ENCODE measurements around the gene PRC1. TPM values are rescaled to one million over a fixed set of nuclear protein-coding genes. Genes with fewer than 3 reads are reported as not detected.

Gene PRC1
- total RNA-seq, 1 experiment from 2014 or later = 260 TPM

DNA sequence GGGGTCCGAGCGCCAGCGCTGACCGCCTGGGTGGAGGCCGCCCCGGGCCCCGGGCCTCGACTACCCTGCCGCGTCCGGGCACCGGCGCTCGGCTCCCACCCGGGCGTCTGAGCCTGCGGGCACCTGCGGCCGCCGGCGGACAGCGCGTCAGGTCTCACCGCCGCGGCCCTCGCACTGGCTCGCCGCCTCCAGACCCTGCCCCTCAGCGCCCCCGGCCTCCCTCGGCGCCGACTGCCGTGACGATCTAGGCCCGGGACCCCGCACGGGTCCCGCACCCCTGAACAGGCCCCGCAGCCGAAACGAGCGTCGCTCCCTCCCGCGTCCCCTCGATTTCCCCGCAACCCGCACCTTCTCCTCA is 297 bp downstream of the PRC1 start:
- no peak for DNase-seq
- peaks cover 53% of the 10 kb centered on the region for H3K36me3 Mint-ChIP-seq (ENCODE audit: insufficient read depth, unreplicated experiment)
- H3K27ac Mint-ChIP-seq (ENCODE audit: unreplicated experiment) = peak overlapping the region; percentile 99
- no TSS peak for BruUV-seq (replicated peaks)
- CTCF ChIA-PET = interaction anchor here (0.5 to 1.1 kb wide), 7 partner anchors 16 to 525 kb away, joined by 3 to 6 read pairs (median 4); partner anchors contain the start of genes HDDC3 and VPS33B
- intact Hi-C loops (cut with micrococcal nuclease; ENCODE audit: unreplicated experiment) = no loop called here
- H3K4me1 Mint-ChIP-seq (ENCODE audit: low read depth, unreplicated experiment) = peaks cover 16% of the 10 kb centered on the region
- H3K4me3 Mint-ChIP-seq (ENCODE audit: low read depth, unreplicated experiment) = peak overlapping the region; percentile 92
- TF ChIP-seq, protein P1, sequence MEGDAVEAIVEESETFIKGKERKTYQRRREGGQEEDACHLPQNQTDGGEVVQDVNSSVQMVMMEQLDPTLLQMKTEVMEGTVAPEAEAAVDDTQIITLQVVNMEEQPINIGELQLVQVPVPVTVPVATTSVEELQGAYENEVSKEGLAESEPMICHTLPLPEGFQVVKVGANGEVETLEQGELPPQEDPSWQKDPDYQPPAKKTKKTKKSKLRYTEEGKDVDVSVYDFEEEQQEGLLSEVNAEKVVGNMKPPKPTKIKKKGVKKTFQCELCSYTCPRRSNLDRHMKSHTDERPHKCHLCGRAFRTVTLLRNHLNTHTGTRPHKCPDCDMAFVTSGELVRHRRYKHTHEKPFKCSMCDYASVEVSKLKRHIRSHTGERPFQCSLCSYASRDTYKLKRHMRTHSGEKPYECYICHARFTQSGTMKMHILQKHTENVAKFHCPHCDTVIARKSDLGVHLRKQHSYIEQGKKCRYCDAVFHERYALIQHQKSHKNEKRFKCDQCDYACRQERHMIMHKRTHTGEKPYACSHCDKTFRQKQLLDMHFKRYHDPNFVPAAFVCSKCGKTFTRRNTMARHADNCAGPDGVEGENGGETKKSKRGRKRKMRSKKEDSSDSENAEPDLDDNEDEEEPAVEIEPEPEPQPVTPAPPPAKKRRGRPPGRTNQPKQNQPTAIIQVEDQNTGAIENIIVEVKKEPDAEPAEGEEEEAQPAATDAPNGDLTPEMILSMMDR (IDR thresholded peaks at IDR 0.05; ENCODE audit: unreplicated experiment) = no peak
- H3K27me3 Mint-ChIP-seq (ENCODE audit: unreplicated experiment) = no peaks in the 10 kb centered on the region
- H3K9me3 Mint-ChIP-seq (ENCODE audit: low read depth, unreplicated experiment) = no peaks in the 10 kb centered on the region

DNA sequence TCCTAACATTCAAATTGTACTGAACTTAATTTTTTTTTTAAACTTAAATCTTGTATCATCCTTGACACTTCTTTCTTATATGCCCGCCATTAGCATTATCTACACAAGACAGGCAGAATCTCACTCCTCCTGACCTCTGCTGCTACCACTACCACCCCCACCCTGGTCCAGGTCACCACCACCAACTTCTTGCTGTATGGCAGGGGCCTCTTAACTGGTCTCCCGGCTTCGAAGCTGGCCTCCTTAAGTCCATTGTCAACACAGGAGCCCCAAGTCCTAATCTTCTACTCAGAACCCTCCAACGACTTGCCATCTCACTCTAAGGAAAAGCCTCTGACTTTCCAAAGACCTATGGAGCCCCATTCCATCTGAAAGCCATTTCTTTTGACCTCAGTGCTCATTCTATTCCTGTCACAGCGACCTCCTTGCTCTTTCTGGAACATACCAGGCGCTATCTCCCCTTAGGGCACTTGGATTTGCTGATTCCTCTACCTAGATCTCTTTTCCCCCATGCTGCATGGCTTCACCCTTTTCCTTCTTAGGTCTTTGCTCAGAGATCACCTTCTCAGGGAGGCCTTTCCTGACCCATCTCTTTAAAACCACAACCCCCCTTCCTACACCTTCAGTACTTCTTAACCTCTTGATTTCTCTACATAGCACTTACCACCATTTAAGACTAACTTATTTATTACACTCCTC is 2.6 kb downstream of the PRC1 start:
- no peak for DNase-seq
- Mint-ChIP-seq H3K27ac (ENCODE audit: unreplicated experiment) (peak overlapping the region; percentile 99), H3K4me3 (ENCODE audit: low read depth, unreplicated experiment) (peak overlapping the region; percentile 92), H3K9me3 (ENCODE audit: low read depth, unreplicated experiment) (no peaks in the 10 kb centered on the region), H3K4me1 (ENCODE audit: low read depth, unreplicated experiment) (peaks cover 38% of the 10 kb centered on the region), H3K27me3 (ENCODE audit: unreplicated experiment) (no peaks in the 10 kb centered on the region), H3K36me3 (ENCODE audit: insufficient read depth, unreplicated experiment) (peaks cover 51% of the 10 kb centered on the region)
- intact Hi-C loops (cut with micrococcal nuclease; ENCODE audit: unreplicated experiment) = no loop called here
- TF ChIP-seq, protein P1 (IDR thresholded peaks at IDR 0.05; ENCODE audit: unreplicated experiment) = no peak
- BruUV-seq (replicated peaks) = no TSS peak
- CTCF ChIA-PET = no interaction called here

DNA sequence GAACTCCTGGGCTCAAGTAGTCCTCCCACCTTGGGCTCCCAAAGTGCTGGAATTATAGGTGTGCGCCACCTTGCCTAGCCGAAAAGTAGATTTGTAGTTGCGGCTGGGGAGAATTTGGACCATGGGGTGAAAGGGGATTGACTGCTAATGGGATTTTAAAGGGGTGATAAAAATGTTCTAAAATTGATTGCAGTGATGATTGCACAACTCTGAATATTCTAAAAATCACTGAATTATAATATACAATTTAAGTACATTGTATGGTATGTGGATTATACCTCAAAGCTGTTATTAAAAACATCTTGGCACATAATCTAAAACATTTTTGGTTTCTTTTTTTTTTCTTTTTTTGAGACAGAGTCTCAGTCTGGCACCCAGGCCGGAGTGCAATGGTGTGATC is 3.9 kb downstream of the PRC1 start:
- CTCF ChIA-PET = interaction anchor here (0.8 kb wide), 1 partner anchor 43 kb away, joined by 4 read pairs; no protein-coding TSS in a partner anchor

DNA sequence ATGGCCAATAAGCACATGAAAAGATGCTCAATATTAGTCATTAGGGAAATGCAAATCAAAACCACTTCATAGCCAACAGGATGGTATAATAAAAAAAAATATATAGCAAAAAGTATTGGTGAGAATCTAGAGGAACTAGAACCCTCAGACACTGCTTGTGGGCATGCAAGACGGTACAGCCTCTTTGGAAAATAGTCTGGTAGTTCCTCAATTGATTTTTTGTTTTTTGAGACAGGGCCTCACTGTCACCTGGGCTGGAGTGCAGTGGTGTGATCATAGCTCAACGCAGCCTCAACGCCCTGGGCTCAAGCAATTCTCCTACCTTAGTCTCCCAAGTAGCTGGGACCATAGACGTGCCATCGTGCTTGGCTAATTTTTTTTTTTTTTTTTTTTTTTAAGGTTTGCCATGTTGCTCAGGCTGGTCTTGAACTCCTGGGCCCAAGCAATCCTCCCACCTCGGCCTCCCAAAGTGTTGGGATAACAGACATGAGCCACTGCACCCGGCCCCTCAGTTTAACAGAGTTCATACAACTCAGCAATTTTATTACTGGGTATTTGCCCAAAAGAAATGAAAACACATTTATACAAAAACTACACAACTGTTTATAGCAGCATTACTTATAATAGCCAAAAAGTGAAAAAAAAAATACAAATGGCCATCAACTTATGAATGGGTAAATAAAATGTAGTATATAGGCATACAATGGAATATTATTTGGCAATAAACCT is 5.1 kb downstream of the PRC1 start:
- CTCF ChIA-PET = interaction anchor here (0.6 to 1.1 kb wide), 3 partner anchors 30 to 626 kb away, joined by 3 to 4 read pairs (median 3); no protein-coding TSS in a partner anchor
- Mint-ChIP-seq H3K9me3 (ENCODE audit: low read depth, unreplicated experiment) (no peaks in the 10 kb centered on the region), H3K36me3 (ENCODE audit: insufficient read depth, unreplicated experiment) (peaks cover 48% of the 10 kb centered on the region), H3K27me3 (ENCODE audit: unreplicated experiment) (no peaks in the 10 kb centered on the region), H3K27ac (ENCODE audit: unreplicated experiment) (peak overlapping the region; percentile 58), H3K4me1 (ENCODE audit: low read depth, unreplicated experiment) (peaks cover 38% of the 10 kb centered on the region), H3K4me3 (ENCODE audit: low read depth, unreplicated experiment) (peak overlapping the region; percentile 63)
- no peak for DNase-seq
- intact Hi-C loops (cut with micrococcal nuclease; ENCODE audit: unreplicated experiment) = loop anchor here (5.0 kb wide), 2 partner anchors 33 to 58 kb away; partner anchors contain the start of gene VPS33B
- BruUV-seq (replicated peaks) = no TSS peak
- TF ChIP-seq, protein P1 (IDR thresholded peaks at IDR 0.05; ENCODE audit: unreplicated experiment) = no peak

More for the DNA sequence above, 3.9 kb downstream of the PRC1 start:
- H3K27me3 Mint-ChIP-seq (ENCODE audit: unreplicated experiment) = no peaks in the 10 kb centered on the region
- no TSS peak for BruUV-seq (replicated peaks)
- H3K27ac Mint-ChIP-seq (ENCODE audit: unreplicated experiment) = no peak overlapping the region
- no peak overlapping the region for H3K4me3 Mint-ChIP-seq (ENCODE audit: low read depth, unreplicated experiment)
- DNase-seq = no peak
- peaks cover 38% of the 10 kb centered on the region for H3K4me1 Mint-ChIP-seq (ENCODE audit: low read depth, unreplicated experiment)
- TF ChIP-seq, protein P1 (IDR thresholded peaks at IDR 0.05; ENCODE audit: unreplicated experiment) = no peak
- intact Hi-C loops (cut with micrococcal nuclease; ENCODE audit: unreplicated experiment) = no loop called here
- no peaks in the 10 kb centered on the region for H3K9me3 Mint-ChIP-seq (ENCODE audit: low read depth, unreplicated experiment)
- peaks cover 52% of the 10 kb centered on the region for H3K36me3 Mint-ChIP-seq (ENCODE audit: insufficient read depth, unreplicated experiment)
